Dendritic cell treated with granulocyte-macrophage colony-stimulating factor and Interleukin-4, amounts not matched to agents 40 ng/mL and 50 ng/mL, for 4 days (primary cell): Measurements from ENCODE around the gene TMTC1.

Source experiments
- H3K27ac Mint-ChIP-seq: one replicate; pipeline ENCODE4 v1.8.0; 2022; ENCODE audit warnings: mild to moderate bottlenecking, mixed read lengths
- H3K27me3 Mint-ChIP-seq: one replicate; pipeline ENCODE4 v1.8.0; 2022; ENCODE audit warnings: mild to moderate bottlenecking, mixed read lengths
- H3K36me3 Mint-ChIP-seq: one replicate; pipeline ENCODE4 v1.8.0; 2022; ENCODE audit warnings: low read depth, mixed read lengths
- H3K4me1 Mint-ChIP-seq: one replicate; pipeline ENCODE4 v1.8.0; 2022; ENCODE audit warnings: low read depth, mixed read lengths
- H3K4me3 Mint-ChIP-seq: one replicate; pipeline ENCODE4 v1.8.0; 2022; ENCODE audit warnings: mild to moderate bottlenecking, moderate library complexity, mixed read lengths
- H3K9me3 Mint-ChIP-seq: one replicate; pipeline ENCODE4 v1.8.0; 2022; ENCODE audit warnings: mixed read lengths
- intact Hi-C: fragments of 100-400 bp; cut with micrococcal nuclease; formaldehyde crosslinking; loops from one replicate; pipeline ENCODE4 v1.15.0; 2022

The TMTC1 gene

DNA sequence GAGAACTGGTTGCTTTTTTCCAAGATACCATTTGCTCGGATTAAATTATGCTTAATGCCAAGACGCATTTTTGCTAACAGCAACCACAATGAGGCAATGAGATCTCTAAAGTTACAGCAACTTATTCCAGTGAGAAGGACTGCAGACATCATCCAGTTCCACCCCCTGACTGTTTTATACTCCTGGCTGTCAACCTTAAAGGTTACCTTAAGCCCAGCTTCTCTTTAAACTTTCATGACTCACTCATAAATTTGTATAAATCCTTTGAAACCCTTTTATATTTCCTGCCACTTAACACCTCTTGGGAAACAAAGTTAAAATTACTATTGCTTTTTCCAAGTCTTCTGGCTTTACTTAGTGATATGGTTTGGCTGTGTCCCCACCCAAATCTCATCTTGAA lies 80.2 kb downstream of the TMTC1 start:
- intact Hi-C loops: no loop called here
- peaks cover 11% of the 10 kb centered on the region for H3K27me3 Mint-ChIP-seq
- H3K27ac Mint-ChIP-seq: no peak overlapping the region
- H3K4me3 Mint-ChIP-seq: no peak overlapping the region
- peaks cover 11% of the 10 kb centered on the region for H3K4me1 Mint-ChIP-seq
- no peaks in the 10 kb centered on the region for H3K36me3 Mint-ChIP-seq
- no peaks in the 10 kb centered on the region for H3K9me3 Mint-ChIP-seq

- intact Hi-C loops: no loop called here
- H3K9me3 Mint-ChIP-seq: no peaks in the 10 kb centered on the region
- H3K27me3 Mint-ChIP-seq: peaks cover 11% of the 10 kb centered on the region
- no peak overlapping the region for H3K27ac Mint-ChIP-seq
- no peaks in the 10 kb centered on the region for H3K36me3 Mint-ChIP-seq
- H3K4me1 Mint-ChIP-seq: peaks cover 11% of the 10 kb centered on the region
- H3K4me3 Mint-ChIP-seq: no peak overlapping the region
Observed at GRCh38 chr12:29702972-29703371, 80.8 kb downstream of the TMTC1 start.

- Mint-ChIP-seq H3K4me3 (no peak overlapping the region), H3K36me3 (no peaks in the 10 kb centered on the region), H3K27me3 (peaks cover 6% of the 10 kb centered on the region), H3K27ac (peak overlapping the region; percentile 16), H3K9me3 (no peaks in the 10 kb centered on the region), H3K4me1 (peaks cover 11% of the 10 kb centered on the region)
- intact Hi-C loops: no loop called here
Observed at GRCh38 chr12:29702222-29702621, 81.5 kb downstream of the TMTC1 start.

- Mint-ChIP-seq H3K4me3 (no peak overlapping the region), H3K27me3 (peaks cover 3% of the 10 kb centered on the region), H3K4me1 (peaks cover 11% of the 10 kb centered on the region), H3K36me3 (no peaks in the 10 kb centered on the region), H3K27ac (no peak overlapping the region), H3K9me3 (no peaks in the 10 kb centered on the region)
- intact Hi-C loops: no loop called here
Observed at GRCh38 chr12:29700761-29701481, 82.8 kb downstream of the TMTC1 start.

GRCh38 chr12:29698756-29699155 lies 85.0 kb downstream of the TMTC1 start:
- intact Hi-C loops: no loop called here
- Mint-ChIP-seq H3K9me3 (no peaks in the 10 kb centered on the region), H3K4me1 (peaks cover 15% of the 10 kb centered on the region), H3K4me3 (no peak overlapping the region), H3K36me3 (no peaks in the 10 kb centered on the region), H3K27me3 (peaks cover 3% of the 10 kb centered on the region), H3K27ac (no peak overlapping the region)

- no peaks in the 10 kb centered on the region for H3K27me3 Mint-ChIP-seq
- H3K36me3 Mint-ChIP-seq: no peaks in the 10 kb centered on the region
- H3K27ac Mint-ChIP-seq: no peak overlapping the region
- peaks cover 21% of the 10 kb centered on the region for H3K4me1 Mint-ChIP-seq
- H3K4me3 Mint-ChIP-seq: no peak overlapping the region
- no peaks in the 10 kb centered on the region for H3K9me3 Mint-ChIP-seq
- intact Hi-C loops: no loop called here
Observed at GRCh38 chr12:29695800-29696199, 87.9 kb downstream of the TMTC1 start.

- intact Hi-C loops: no loop called here
- H3K9me3 Mint-ChIP-seq: no peaks in the 10 kb centered on the region
- H3K27me3 Mint-ChIP-seq: no peaks in the 10 kb centered on the region
- no peak overlapping the region for H3K4me3 Mint-ChIP-seq
- H3K27ac Mint-ChIP-seq: no peak overlapping the region
- H3K36me3 Mint-ChIP-seq: no peaks in the 10 kb centered on the region
- H3K4me1 Mint-ChIP-seq: peaks cover 21% of the 10 kb centered on the region
Observed at GRCh38 chr12:29695026-29695425, 88.7 kb downstream of the TMTC1 start.

DNA sequence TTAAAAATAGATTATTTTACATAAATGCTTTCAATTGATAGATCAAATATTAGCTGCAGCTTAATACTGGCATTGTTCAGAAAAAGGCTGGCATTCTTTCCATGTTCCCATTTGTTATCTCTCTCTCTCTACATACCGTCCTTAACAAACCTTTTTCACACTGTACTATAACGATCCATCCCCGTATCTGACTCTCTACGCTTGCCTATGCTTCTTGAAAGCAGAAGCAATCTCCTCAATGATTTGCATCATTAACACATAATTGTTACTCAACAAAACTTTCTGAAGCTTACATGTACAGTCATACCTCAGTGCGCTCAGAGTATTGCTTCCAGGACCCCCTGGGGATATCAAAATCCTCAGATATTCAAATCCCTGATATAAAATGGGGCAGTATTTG lies 89.7 kb downstream of the TMTC1 start:
- intact Hi-C loops: no loop called here
- H3K27ac Mint-ChIP-seq: no peak overlapping the region
- H3K36me3 Mint-ChIP-seq: no peaks in the 10 kb centered on the region
- H3K9me3 Mint-ChIP-seq: no peaks in the 10 kb centered on the region
- no peak overlapping the region for H3K4me3 Mint-ChIP-seq
- peaks cover 21% of the 10 kb centered on the region for H3K4me1 Mint-ChIP-seq
- no peaks in the 10 kb centered on the region for H3K27me3 Mint-ChIP-seq

DNA sequence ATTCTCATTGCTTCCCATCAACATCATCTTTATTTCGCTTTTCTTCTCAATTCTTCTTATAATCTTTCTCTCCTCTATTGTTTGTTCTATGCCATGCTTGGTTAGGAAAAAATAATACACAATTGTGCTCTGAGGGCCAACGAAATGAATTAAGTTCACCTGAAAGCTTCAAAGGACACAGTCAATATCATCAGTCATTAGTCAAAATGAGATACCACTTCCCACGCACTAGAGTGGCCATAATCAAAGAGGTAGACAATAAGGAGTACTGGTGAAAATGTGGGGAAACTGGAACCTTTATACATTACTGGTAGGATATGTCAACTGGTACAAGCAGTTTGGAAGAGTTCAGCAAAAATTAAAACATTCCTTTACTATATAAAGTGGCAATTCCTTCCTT lies 91.5 kb downstream of the TMTC1 start:
- intact Hi-C loops: no loop called here

GRCh38 chr12:29691161-29691854 lies 92.4 kb downstream of the TMTC1 start:
- Mint-ChIP-seq H3K27ac (no peak overlapping the region), H3K4me1 (peaks cover 21% of the 10 kb centered on the region), H3K36me3 (no peaks in the 10 kb centered on the region), H3K4me3 (no peak overlapping the region), H3K27me3 (peaks cover 3% of the 10 kb centered on the region), H3K9me3 (peaks cover 9% of the 10 kb centered on the region)
- intact Hi-C loops: no loop called here

More for the DNA sequence above, 91.5 kb downstream of the TMTC1 start:
- Mint-ChIP-seq H3K27ac (no peak overlapping the region), H3K9me3 (peaks cover 9% of the 10 kb centered on the region), H3K36me3 (no peaks in the 10 kb centered on the region), H3K4me1 (peaks cover 21% of the 10 kb centered on the region), H3K4me3 (no peak overlapping the region), H3K27me3 (no peaks in the 10 kb centered on the region)

DNA sequence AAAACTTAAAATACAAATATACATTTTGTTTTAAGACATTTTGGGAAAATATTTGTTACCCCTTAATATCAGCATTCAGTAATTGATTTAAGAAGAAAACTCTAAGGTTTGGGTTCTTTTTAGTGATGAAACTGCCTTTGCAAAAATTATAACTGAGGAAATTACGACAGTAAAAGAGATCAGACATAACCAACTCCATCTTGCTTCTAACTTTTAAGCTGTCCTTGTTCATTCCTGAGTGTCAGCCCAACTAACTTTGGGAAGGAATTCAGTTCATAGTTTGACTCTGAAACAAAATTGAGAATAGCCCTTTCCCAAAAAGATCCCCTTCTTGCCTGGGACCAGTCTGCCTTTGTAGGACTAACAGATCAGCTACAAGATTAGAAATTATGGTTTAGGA lies 93.0 kb downstream of the TMTC1 start:
- H3K9me3 Mint-ChIP-seq: peaks cover 9% of the 10 kb centered on the region
- H3K36me3 Mint-ChIP-seq: no peaks in the 10 kb centered on the region
- peaks cover 21% of the 10 kb centered on the region for H3K4me1 Mint-ChIP-seq
- intact Hi-C loops: no loop called here
- H3K27ac Mint-ChIP-seq: no peak overlapping the region
- peaks cover 5% of the 10 kb centered on the region for H3K27me3 Mint-ChIP-seq
- no peak overlapping the region for H3K4me3 Mint-ChIP-seq

DNA sequence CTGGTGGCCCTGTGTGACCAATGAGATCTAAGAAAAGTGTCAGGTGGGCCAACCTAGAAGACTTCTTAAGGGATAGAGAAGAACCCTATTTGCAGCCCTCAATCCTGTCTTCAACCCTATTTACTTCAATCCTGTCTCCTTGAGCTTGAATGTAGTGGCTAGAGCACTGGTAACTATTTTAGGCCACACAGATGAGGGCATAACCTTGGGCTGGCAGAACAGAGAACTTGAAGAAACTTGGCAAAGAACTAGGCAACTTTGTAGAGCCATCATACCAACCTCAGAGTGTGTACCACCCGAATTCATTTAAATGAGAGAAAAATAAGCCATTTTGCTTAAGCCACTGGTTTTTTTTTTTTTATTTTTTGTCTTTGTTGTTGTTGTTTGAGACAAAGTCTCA lies 94.8 kb downstream of the TMTC1 start:
- H3K4me1 Mint-ChIP-seq: peaks cover 24% of the 10 kb centered on the region
- peaks cover 5% of the 10 kb centered on the region for H3K27me3 Mint-ChIP-seq
- peaks cover 9% of the 10 kb centered on the region for H3K9me3 Mint-ChIP-seq
- intact Hi-C loops: no loop called here
- no peak overlapping the region for H3K27ac Mint-ChIP-seq
- no peak overlapping the region for H3K4me3 Mint-ChIP-seq
- H3K36me3 Mint-ChIP-seq: no peaks in the 10 kb centered on the region

DNA sequence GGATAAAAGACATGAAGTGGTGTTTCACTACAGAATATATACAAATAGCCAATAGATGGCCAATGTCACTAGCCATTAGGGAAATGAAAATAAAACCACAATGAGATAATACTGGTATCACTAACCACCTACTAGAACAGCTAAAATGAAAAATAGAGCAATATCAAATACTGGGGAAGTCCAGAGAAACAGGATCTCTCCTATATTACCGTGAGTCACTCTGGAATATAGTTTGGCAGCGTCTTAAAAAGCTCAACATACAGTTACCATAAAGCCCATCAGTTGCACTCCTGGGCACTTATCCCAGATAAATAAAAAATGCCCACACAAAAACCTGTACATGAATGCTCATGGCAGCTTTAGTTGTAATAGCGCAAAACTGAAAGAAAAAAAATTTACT lies 101.7 kb downstream of the TMTC1 start:
- Mint-ChIP-seq H3K27ac (no peak overlapping the region), H3K36me3 (no peaks in the 10 kb centered on the region), H3K4me3 (no peak overlapping the region), H3K27me3 (peaks cover 7% of the 10 kb centered on the region), H3K4me1 (peaks cover 24% of the 10 kb centered on the region), H3K9me3 (peaks cover 8% of the 10 kb centered on the region)
- intact Hi-C loops: no loop called here

DNA sequence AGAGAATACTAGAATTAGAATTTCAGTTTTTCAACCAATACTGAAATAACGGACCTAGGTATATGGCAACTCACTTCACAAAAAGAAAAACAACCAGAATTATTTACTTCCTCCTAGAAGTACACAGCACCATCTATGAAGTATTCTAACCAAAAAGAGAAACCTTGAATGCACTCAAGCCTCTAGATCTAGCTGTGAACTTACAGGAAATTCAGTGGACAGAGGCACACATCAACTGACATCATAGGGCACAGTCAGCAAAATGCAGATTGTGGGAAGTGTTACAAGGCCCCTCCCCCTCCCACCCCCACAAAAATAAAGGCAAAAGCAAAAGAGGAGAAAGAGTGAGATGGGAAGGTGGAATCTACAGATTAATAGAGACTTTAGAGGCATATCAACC lies 102.4 kb downstream of the TMTC1 start:
- intact Hi-C loops: no loop called here
- no peak overlapping the region for H3K4me3 Mint-ChIP-seq
- H3K27ac Mint-ChIP-seq: no peak overlapping the region
- H3K27me3 Mint-ChIP-seq: peaks cover 5% of the 10 kb centered on the region
- H3K4me1 Mint-ChIP-seq: peaks cover 24% of the 10 kb centered on the region
- H3K9me3 Mint-ChIP-seq: peaks cover 8% of the 10 kb centered on the region
- H3K36me3 Mint-ChIP-seq: no peaks in the 10 kb centered on the region

DNA sequence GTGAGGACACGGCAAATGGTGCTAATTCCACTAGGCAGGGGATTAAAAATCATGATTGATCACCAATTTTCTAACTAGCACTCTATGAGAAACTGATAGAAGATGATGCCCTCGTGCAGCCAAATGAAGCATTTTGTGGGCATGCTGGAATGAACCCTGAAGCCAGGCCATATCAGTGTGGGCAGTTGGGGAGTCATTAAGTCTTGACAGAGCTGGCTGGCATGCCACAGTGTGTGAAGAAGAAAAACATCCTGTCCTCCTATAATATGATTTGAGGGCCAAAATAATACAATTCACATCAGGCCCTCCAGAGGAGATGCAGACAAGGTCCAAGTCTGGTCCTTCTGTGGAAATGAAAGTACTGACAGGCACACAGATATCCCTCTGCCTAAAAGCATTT lies 107.1 kb downstream of the TMTC1 start:
- H3K4me3 Mint-ChIP-seq: no peak overlapping the region
- no peak overlapping the region for H3K27ac Mint-ChIP-seq
- intact Hi-C loops: no loop called here
- peaks cover 2% of the 10 kb centered on the region for H3K27me3 Mint-ChIP-seq
- H3K4me1 Mint-ChIP-seq: peaks cover 7% of the 10 kb centered on the region
- H3K36me3 Mint-ChIP-seq: no peaks in the 10 kb centered on the region
- peaks cover 6% of the 10 kb centered on the region for H3K9me3 Mint-ChIP-seq
